Ishikawa (cell line): Measurements from ENCODE around the gene MAP1B.

Experiments
- CEBPB ChIP-seq: IDR thresholded peaks from 2 replicates; pipeline ENCODE4 v1.6.1; 2012
- CREB1 ChIP-seq: IDR thresholded peaks from 2 replicates; pipeline ENCODE4 v1.6.1; 2012; ENCODE audit warnings: low read depth
- EGR1 ChIP-seq: IDR thresholded peaks from 2 replicates; pipeline ENCODE4 v1.6.1; 2012
- EP300 ChIP-seq: IDR thresholded peaks from 2 replicates; pipeline ENCODE4 v1.6.1; 2012; ENCODE audit warnings: borderline replicate concordance
- FOXM1 ChIP-seq: IDR thresholded peaks from 2 replicates; pipeline ENCODE4 v1.6.1; 2012; ENCODE audit warnings: low read depth, borderline replicate concordance
- MAX ChIP-seq: IDR thresholded peaks from 2 replicates; pipeline ENCODE4 v1.6.1; 2012
- NFIC ChIP-seq: IDR thresholded peaks from 2 replicates; pipeline ENCODE4 v1.6.1; 2012
- RAD21 ChIP-seq: IDR thresholded peaks from 2 replicates; pipeline ENCODE4 v1.6.1; 2012; ENCODE audit warnings: low read depth
- TAF1 ChIP-seq: IDR thresholded peaks from 2 replicates; pipeline ENCODE4 v1.6.1; 2012; ENCODE audit warnings: low read depth, mild to moderate bottlenecking
- TCF12 ChIP-seq: IDR thresholded peaks from 2 replicates; pipeline ENCODE4 v1.6.1; 2012; ENCODE audit warnings: low read depth
- TEAD4 ChIP-seq: IDR thresholded peaks from 2 replicates; pipeline ENCODE4 v1.6.1; 2012
- YY1 ChIP-seq: IDR thresholded peaks from 2 replicates; pipeline ENCODE4 v1.6.1; 2012; ENCODE audit warnings: low read depth
- ZBTB7A ChIP-seq: IDR thresholded peaks from 2 replicates; pipeline ENCODE4 v1.6.1; 2012; ENCODE audit warnings: low read depth
- TF ChIP-seq, protein P1 (sequence below): IDR thresholded peaks from 2 replicates; pipeline ENCODE4 v1.6.1; 2012
- TF ChIP-seq, protein P2 (sequence below): IDR thresholded peaks from 2 replicates; pipeline ENCODE4 v1.6.1; 2012; ENCODE audit warnings: low read depth, mild to moderate bottlenecking

The MAP1B gene

GRCh38 chr5:72121052-72121779, 13.9 kb downstream of the MAP1B start:
- no peak for TF ChIP-seq ZBTB7A
- no peak for TF ChIP-seq FOXM1
- no peak for TF ChIP-seq RAD21
- TF ChIP-seq TEAD4 = no peak
- no peak for TF ChIP-seq EP300
- TF ChIP-seq TAF1 = no peak
- TF ChIP-seq YY1 = no peak
- TF ChIP-seq CEBPB = no peak
- TF ChIP-seq, protein P1, sequence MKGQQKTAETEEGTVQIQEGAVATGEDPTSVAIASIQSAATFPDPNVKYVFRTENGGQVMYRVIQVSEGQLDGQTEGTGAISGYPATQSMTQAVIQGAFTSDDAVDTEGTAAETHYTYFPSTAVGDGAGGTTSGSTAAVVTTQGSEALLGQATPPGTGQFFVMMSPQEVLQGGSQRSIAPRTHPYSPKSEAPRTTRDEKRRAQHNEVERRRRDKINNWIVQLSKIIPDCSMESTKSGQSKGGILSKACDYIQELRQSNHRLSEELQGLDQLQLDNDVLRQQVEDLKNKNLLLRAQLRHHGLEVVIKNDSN = no peak
- TF ChIP-seq, protein P2, sequence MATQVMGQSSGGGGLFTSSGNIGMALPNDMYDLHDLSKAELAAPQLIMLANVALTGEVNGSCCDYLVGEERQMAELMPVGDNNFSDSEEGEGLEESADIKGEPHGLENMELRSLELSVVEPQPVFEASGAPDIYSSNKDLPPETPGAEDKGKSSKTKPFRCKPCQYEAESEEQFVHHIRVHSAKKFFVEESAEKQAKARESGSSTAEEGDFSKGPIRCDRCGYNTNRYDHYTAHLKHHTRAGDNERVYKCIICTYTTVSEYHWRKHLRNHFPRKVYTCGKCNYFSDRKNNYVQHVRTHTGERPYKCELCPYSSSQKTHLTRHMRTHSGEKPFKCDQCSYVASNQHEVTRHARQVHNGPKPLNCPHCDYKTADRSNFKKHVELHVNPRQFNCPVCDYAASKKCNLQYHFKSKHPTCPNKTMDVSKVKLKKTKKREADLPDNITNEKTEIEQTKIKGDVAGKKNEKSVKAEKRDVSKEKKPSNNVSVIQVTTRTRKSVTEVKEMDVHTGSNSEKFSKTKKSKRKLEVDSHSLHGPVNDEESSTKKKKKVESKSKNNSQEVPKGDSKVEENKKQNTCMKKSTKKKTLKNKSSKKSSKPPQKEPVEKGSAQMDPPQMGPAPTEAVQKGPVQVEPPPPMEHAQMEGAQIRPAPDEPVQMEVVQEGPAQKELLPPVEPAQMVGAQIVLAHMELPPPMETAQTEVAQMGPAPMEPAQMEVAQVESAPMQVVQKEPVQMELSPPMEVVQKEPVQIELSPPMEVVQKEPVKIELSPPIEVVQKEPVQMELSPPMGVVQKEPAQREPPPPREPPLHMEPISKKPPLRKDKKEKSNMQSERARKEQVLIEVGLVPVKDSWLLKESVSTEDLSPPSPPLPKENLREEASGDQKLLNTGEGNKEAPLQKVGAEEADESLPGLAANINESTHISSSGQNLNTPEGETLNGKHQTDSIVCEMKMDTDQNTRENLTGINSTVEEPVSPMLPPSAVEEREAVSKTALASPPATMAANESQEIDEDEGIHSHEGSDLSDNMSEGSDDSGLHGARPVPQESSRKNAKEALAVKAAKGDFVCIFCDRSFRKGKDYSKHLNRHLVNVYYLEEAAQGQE = no peak
- no peak for TF ChIP-seq NFIC
- TF ChIP-seq CREB1 = no peak
- no peak for TF ChIP-seq TCF12
- no peak for TF ChIP-seq EGR1

GRCh38 chr5:72121780-72122445, 14.6 kb downstream of the MAP1B start:
- TF ChIP-seq, protein P1 = no peak
- no peak for TF ChIP-seq YY1
- TF ChIP-seq RAD21 = no peak
- TF ChIP-seq NFIC = no peak
- no peak for TF ChIP-seq TEAD4
- TF ChIP-seq EGR1 = no peak
- no peak for TF ChIP-seq EP300

GRCh38 chr5:72122602-72123001, 15.3 kb downstream of the MAP1B start:
- no peak for TF ChIP-seq EP300
- TF ChIP-seq CEBPB = no peak
- TF ChIP-seq EGR1 = no peak
- no peak for TF ChIP-seq RAD21
- TF ChIP-seq, protein P1 = no peak
- no peak for TF ChIP-seq TEAD4
- TF ChIP-seq ZBTB7A = no peak
- TF ChIP-seq TCF12 = no peak
- TF ChIP-seq MAX = no peak
- no peak for TF ChIP-seq CREB1
- no peak for TF ChIP-seq NFIC
- TF ChIP-seq YY1 = no peak
- TF ChIP-seq, protein P2 = no peak
- TF ChIP-seq FOXM1 = no peak
- no peak for TF ChIP-seq TAF1

GRCh38 chr5:72123764-72124376, 16.6 kb downstream of the MAP1B start:
- no peak for TF ChIP-seq TCF12
- TF ChIP-seq TAF1 = no peak
- TF ChIP-seq NFIC = no peak
- no peak for TF ChIP-seq RAD21
- TF ChIP-seq YY1 = no peak
- TF ChIP-seq EP300 = no peak
- TF ChIP-seq MAX = no peak
- TF ChIP-seq, protein P2 = no peak
- no peak for TF ChIP-seq CEBPB
- TF ChIP-seq FOXM1 = no peak
- TF ChIP-seq, protein P1 = no peak
- no peak for TF ChIP-seq TEAD4
- no peak for TF ChIP-seq CREB1
- TF ChIP-seq EGR1 = no peak
- no peak for TF ChIP-seq ZBTB7A
